A673 (cell line): ENCODE data around the gene SPTLC3.

Source experiments
- EZH2 ChIP-seq: fragments of 200-600 bp; sonication (generic); IDR thresholded peaks from 2 replicates; pipeline ENCODE4 v1.6.1; 2017; ENCODE audit warnings: borderline replicate concordance, low read depth, mild to moderate bottlenecking, mixed read lengths, antibody characterized with exemption, low read length; ENCODE audit not compliant: poor library complexity, severe bottlenecking
- TF ChIP-seq, protein P1 (sequence below): fragments of 300-800, 200-600 bp; sonication (generic); conservative IDR thresholded peaks from 2 replicates; pipeline ENCODE4 v1.5.1; 2017; ENCODE audit warnings: low read depth, mild to moderate bottlenecking, antibody characterized with exemption, low read length, moderate library complexity, mixed read lengths

DNA sequence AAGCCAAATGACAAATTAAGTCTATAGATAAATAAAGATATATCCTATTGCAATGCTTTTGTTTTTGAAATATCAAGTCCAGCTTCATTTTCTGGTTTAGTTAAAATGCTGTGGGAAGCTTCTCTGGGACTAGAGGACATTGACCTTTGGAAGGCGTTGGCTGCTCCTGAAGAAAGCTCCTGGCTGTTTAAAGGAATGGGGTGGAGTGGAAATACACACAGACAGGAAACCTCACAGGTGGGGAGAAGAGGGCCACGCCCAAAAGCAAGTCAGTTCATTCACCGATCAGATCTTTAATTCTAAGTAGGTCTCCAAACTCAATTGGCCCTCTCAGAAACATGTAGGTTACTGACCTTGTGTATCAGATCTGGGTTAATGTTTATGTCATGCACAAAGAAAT is 59.6 kb downstream of the SPTLC3 start:
- TF ChIP-seq, protein P1, sequence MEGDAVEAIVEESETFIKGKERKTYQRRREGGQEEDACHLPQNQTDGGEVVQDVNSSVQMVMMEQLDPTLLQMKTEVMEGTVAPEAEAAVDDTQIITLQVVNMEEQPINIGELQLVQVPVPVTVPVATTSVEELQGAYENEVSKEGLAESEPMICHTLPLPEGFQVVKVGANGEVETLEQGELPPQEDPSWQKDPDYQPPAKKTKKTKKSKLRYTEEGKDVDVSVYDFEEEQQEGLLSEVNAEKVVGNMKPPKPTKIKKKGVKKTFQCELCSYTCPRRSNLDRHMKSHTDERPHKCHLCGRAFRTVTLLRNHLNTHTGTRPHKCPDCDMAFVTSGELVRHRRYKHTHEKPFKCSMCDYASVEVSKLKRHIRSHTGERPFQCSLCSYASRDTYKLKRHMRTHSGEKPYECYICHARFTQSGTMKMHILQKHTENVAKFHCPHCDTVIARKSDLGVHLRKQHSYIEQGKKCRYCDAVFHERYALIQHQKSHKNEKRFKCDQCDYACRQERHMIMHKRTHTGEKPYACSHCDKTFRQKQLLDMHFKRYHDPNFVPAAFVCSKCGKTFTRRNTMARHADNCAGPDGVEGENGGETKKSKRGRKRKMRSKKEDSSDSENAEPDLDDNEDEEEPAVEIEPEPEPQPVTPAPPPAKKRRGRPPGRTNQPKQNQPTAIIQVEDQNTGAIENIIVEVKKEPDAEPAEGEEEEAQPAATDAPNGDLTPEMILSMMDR, result no peak
- TF ChIP-seq EZH2, result no peak
